ENCODE results near the gene BEND7.

- TF ChIP-seq, protein P1, sequence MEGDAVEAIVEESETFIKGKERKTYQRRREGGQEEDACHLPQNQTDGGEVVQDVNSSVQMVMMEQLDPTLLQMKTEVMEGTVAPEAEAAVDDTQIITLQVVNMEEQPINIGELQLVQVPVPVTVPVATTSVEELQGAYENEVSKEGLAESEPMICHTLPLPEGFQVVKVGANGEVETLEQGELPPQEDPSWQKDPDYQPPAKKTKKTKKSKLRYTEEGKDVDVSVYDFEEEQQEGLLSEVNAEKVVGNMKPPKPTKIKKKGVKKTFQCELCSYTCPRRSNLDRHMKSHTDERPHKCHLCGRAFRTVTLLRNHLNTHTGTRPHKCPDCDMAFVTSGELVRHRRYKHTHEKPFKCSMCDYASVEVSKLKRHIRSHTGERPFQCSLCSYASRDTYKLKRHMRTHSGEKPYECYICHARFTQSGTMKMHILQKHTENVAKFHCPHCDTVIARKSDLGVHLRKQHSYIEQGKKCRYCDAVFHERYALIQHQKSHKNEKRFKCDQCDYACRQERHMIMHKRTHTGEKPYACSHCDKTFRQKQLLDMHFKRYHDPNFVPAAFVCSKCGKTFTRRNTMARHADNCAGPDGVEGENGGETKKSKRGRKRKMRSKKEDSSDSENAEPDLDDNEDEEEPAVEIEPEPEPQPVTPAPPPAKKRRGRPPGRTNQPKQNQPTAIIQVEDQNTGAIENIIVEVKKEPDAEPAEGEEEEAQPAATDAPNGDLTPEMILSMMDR (IDR thresholded peaks at IDR 0.05): no peak
- no peak for TF ChIP-seq POLR2AphosphoS5 (IDR thresholded peaks at IDR 0.05)
These were observed 124.0 kb downstream of the BEND7 start for GRCh38 chr10:13404791-13405190.
